PC-9 (cell line): Measurements from ENCODE around the gene HTR4. TPM values are rescaled to one million over a fixed set of nuclear protein-coding genes. Genes with fewer than 3 reads are reported as not detected.

Source experiments
- BruUV-seq: library from RNA; stranded (reverse); fragments of 400-500 nt; replicated peaks from 2 replicates; lab custom pipeline; 2021; lab: Mats Ljungman, UMichigan
- CTCF ChIA-PET: fragments of 300-600 bp; sonication (Branson Sonifier 250); formaldehyde crosslinking; loops from one replicate; lab custom pipeline; 2022; ENCODE audit warnings: antibody characterized with exemption; lab: Charles Lee
- POLR2A ChIA-PET: fragments of 300-600 bp; sonication (Branson Sonifier 250); formaldehyde crosslinking; loops from one replicate; lab custom pipeline; 2022; ENCODE audit warnings: antibody characterized with exemption; ENCODE audit not compliant: unreplicated experiment; lab: Charles Lee
- DNase-seq, 2 experiments: peaks; one replicate each; pipeline versions ENCODE4 v3.0.0 to v3.0.0-alpha.2; 2015 to 2022; ENCODE audit warnings: mixed read lengths in 1 of 2
- H2AFZ ChIP-seq: fragments of 200-600 bp; sonication (generic); 2 replicates; pipeline ENCODE4 v1.8.1; 2017; ENCODE audit warnings: antibody characterized with exemption
- H3F3A ChIP-seq: fragments of 200-600 bp; sonication (generic); 2 replicates; pipeline ENCODE4 v1.8.1; 2017; ENCODE audit warnings: antibody characterized with exemption, mild to moderate bottlenecking, low read depth; ENCODE audit not compliant: insufficient read depth
- H3K27ac ChIP-seq: fragments of 200-600 bp; sonication (generic); 2 replicates; pipeline ENCODE4 v1.6.1; 2016; ENCODE audit warnings: mixed run types
- H3K27me3 ChIP-seq: fragments of 200-600 bp; sonication (generic); 2 replicates; pipeline ENCODE4 v1.6.1; 2016; ENCODE audit warnings: low read depth, mixed run types; ENCODE audit not compliant: insufficient read depth
- H3K36me3 ChIP-seq: fragments of 200-600 bp; sonication (generic); 2 replicates; pipeline ENCODE4 v1.6.1; 2016; ENCODE audit warnings: low read depth, mixed run types
- H3K4me1 ChIP-seq: fragments of 200-600 bp; sonication (generic); replicated peaks from 2 replicates; pipeline ENCODE4 v1.6.1; 2016; ENCODE audit warnings: mixed run types; ENCODE audit not compliant: insufficient read depth
- H3K4me2 ChIP-seq: fragments of 200-600 bp; sonication (generic); 2 replicates; pipeline ENCODE4 v1.6.1; 2017; ENCODE audit warnings: mixed run types
- H3K4me3 ChIP-seq: fragments of 200-600 bp; sonication (generic); 2 replicates; pipeline ENCODE4 v1.6.1; 2016; ENCODE audit warnings: mixed run types
- H3K79me2 ChIP-seq: fragments of 200-600 bp; sonication (generic); 2 replicates; pipeline ENCODE4 v1.6.1; 2017; ENCODE audit warnings: low read depth, mixed run types
- H3K9me2 ChIP-seq: fragments of 200-600 bp; sonication (generic); 2 replicates; pipeline ENCODE4 v1.8.1; 2017; ENCODE audit warnings: mild to moderate bottlenecking; ENCODE audit not compliant: insufficient read depth
- H3K9me3 ChIP-seq: fragments of 200-600 bp; sonication (generic); 2 replicates; pipeline ENCODE4 v1.8.1; 2016; ENCODE audit warnings: low read depth; ENCODE audit not compliant: insufficient read depth
- H4K20me1 ChIP-seq: fragments of 200-600 bp; sonication (generic); 2 replicates; pipeline ENCODE4 v1.8.1; 2017; ENCODE audit not compliant: insufficient read depth
- CTCF ChIP-seq: fragments of 200-600 bp; sonication (generic); conservative IDR thresholded peaks from 2 replicates; pipeline ENCODE4 v1.6.1; 2017; ENCODE audit warnings: mixed run types, antibody characterized with exemption, mild to moderate bottlenecking, moderate library complexity
- EZH2 ChIP-seq: fragments of 200-600 bp; sonication (generic); IDR thresholded peaks from 2 replicates; pipeline ENCODE4 v1.8.0; 2017; ENCODE audit warnings: antibody characterized with exemption, low read depth
- intact Hi-C: fragments of 100-400 bp; cut with micrococcal nuclease; formaldehyde crosslinking; loops from one replicate; pipeline ENCODE4 v1.10.0; 2022; ENCODE audit not compliant: unreplicated experiment
- total RNA-seq: library from RNA; stranded (reverse); gene quantifications from 2 replicates; pipeline ENCODE4 v1.2.3, GENCODE V29; 2021

The HTR4 gene
- total RNA-seq, 1 experiment from 2014 or later = not detected

GRCh38 chr5:148645527-148645926, 8.8 kb downstream of the HTR4 start:
- TF ChIP-seq CTCF (no peak), EZH2 (no peak)
- Histone ChIP-seq H3K9me2 (no peaks in the 10 kb centered on the region), H3K4me1 (no peaks in the 10 kb centered on the region), H3K36me3 (no peaks in the 10 kb centered on the region), H3K27ac (no peak overlapping the region), H3K79me2 (no peaks in the 10 kb centered on the region), H3F3A (no peaks in the 10 kb centered on the region), H3K4me2 (no peak overlapping the region), H3K27me3 (no peaks in the 10 kb centered on the region), H4K20me1 (no peaks in the 10 kb centered on the region), H2AFZ (no peak overlapping the region), H3K4me3 (no peak overlapping the region), H3K9me3 (no peaks in the 10 kb centered on the region)
- intact Hi-C loops = no loop called here
- CTCF ChIA-PET = no interaction called here
- POLR2A ChIA-PET = no interaction called here
- no TSS peak for BruUV-seq
- DNase-seq = no peak

GRCh38 chr5:148641735-148642134, 12.6 kb downstream of the HTR4 start:
- no peak for DNase-seq
- BruUV-seq = no TSS peak
- intact Hi-C loops = no loop called here
- H3K4me2 ChIP-seq = no peak overlapping the region
- ChIA-PET CTCF (no interaction called here), POLR2A (no interaction called here)
- H3K4me3 ChIP-seq = no peak overlapping the region
- H3K79me2 ChIP-seq = no peaks in the 10 kb centered on the region
- H3F3A ChIP-seq = no peaks in the 10 kb centered on the region
- no peaks in the 10 kb centered on the region for H3K4me1 ChIP-seq
- no peaks in the 10 kb centered on the region for H3K9me3 ChIP-seq
- no peak overlapping the region for H2AFZ ChIP-seq
- H3K27me3 ChIP-seq = no peaks in the 10 kb centered on the region
- H4K20me1 ChIP-seq = no peaks in the 10 kb centered on the region
- H3K9me2 ChIP-seq = no peaks in the 10 kb centered on the region
- TF ChIP-seq EZH2 (no peak), CTCF (no peak)
- H3K36me3 ChIP-seq = no peaks in the 10 kb centered on the region
- no peak overlapping the region for H3K27ac ChIP-seq

DNA sequence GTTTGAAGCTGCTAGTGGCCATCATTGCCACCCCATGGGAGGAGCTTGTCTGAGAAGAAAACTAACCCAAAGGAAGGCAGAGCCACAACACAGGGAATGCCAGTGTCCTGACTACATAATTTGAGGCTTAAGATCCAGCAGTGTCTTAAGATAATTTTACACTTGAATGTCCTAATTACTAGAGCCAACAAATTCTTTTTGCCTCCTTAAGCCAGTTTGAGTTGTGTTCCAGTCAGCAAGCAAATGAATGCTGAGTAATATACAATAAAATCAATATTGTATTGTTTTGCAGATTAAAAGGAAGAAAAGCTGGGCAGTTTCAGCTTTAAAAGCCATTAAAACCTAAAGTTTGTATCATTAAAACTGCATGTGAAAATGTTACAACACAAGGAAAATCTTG, 13.9 kb downstream of the HTR4 start:
- ChIA-PET CTCF (no interaction called here), POLR2A (no interaction called here)
- H2AFZ ChIP-seq = no peak overlapping the region
- no peak for DNase-seq
- H3K79me2 ChIP-seq = no peaks in the 10 kb centered on the region
- no peaks in the 10 kb centered on the region for H3F3A ChIP-seq
- no peaks in the 10 kb centered on the region for H4K20me1 ChIP-seq
- intact Hi-C loops = no loop called here
- H3K4me2 ChIP-seq = no peak overlapping the region
- no peaks in the 10 kb centered on the region for H3K9me3 ChIP-seq
- no peak overlapping the region for H3K27ac ChIP-seq
- no peaks in the 10 kb centered on the region for H3K27me3 ChIP-seq
- no peak for TF ChIP-seq CTCF
- no peak for TF ChIP-seq EZH2
- H3K9me2 ChIP-seq = no peaks in the 10 kb centered on the region
- H3K4me3 ChIP-seq = no peak overlapping the region
- no peaks in the 10 kb centered on the region for H3K4me1 ChIP-seq
- no peaks in the 10 kb centered on the region for H3K36me3 ChIP-seq
- no TSS peak for BruUV-seq
